Natural killer cell (primary cell): ENCODE measurements around the gene CPLX3. TPM values are rescaled to one million over a fixed set of nuclear protein-coding genes. Genes with fewer than 3 reads are reported as not detected.

Source experiments
- ATAC-seq, 3 donors: fragments of 150-1000 bp in 2 of 3; fragments of 200-7000 bp in 1 of 3; cut with Tn5 transposase; 1 replicate in 1 of 3; 2 replicates in 2 of 3; pipeline ENCODE4 v1.10.0; 2021; ENCODE audit warnings: mild to moderate bottlenecking in 2 of 3, moderate library complexity in 2 of 3
- DNase-seq, 2 donors: peaks; one replicate each; pipeline versions ENCODE4 v3.0.0 to v3.0.0-alpha.2; 2013 to 2021; ENCODE audit warnings: mixed read lengths in 1 of 2
- H3K27ac ChIP-seq: one replicate; pipeline ENCODE4 v1.5.1; 2013; ENCODE audit warnings: mild to moderate bottlenecking, low read length
- H3K27me3 ChIP-seq: one replicate; pipeline ENCODE4 v1.6.1; 2013; ENCODE audit warnings: low read length; ENCODE audit not compliant: control insufficient read depth, insufficient read depth
- H3K36me3 ChIP-seq: one replicate; pipeline ENCODE4 v1.6.1; 2013; ENCODE audit warnings: low read length; ENCODE audit not compliant: control insufficient read depth, insufficient read depth
- H3K4me1 ChIP-seq: one replicate; pipeline ENCODE4 v1.6.1; 2013; ENCODE audit warnings: low read length; ENCODE audit not compliant: control insufficient read depth, insufficient read depth
- H3K4me3 ChIP-seq: one replicate; pipeline ENCODE4 v1.5.1; 2013; ENCODE audit warnings: low read length
- H3K9me3 ChIP-seq: one replicate; pipeline ENCODE4 v1.6.1; 2013; ENCODE audit warnings: low read length; ENCODE audit not compliant: control insufficient read depth, insufficient read depth
- H3K27ac Mint-ChIP-seq, 2 donors: one replicate each; pipeline ENCODE4 v1.8.0; 2022; ENCODE audit warnings: mild to moderate bottlenecking in 2 of 2, mixed read lengths in 2 of 2, moderate library complexity in 1 of 2
- H3K27me3 Mint-ChIP-seq, 2 donors: one replicate each; pipeline ENCODE4 v1.8.0; 2022; ENCODE audit warnings: low read depth in 2 of 2, mixed read lengths in 2 of 2
- H3K36me3 Mint-ChIP-seq: one replicate; pipeline ENCODE4 v1.8.0; 2022; ENCODE audit warnings: mixed read lengths
- H3K4me1 Mint-ChIP-seq, 2 donors: one replicate each; pipeline ENCODE4 v1.8.0; 2022; ENCODE audit warnings: mixed read lengths in 2 of 2
- H3K4me3 Mint-ChIP-seq: one replicate; pipeline ENCODE4 v1.8.0; 2022; ENCODE audit warnings: mild to moderate bottlenecking, moderate library complexity, mixed read lengths
- H3K9me3 Mint-ChIP-seq, 2 donors: one replicate each; pipeline ENCODE4 v1.8.0; 2022; ENCODE audit warnings: mixed read lengths in 2 of 2
- WGBS: methylation state at CpG from one replicate; pipeline ENCODE4 v1.1.7; 2013; ENCODE audit warnings: missing lambda C conversion rate; ENCODE audit not compliant: insufficient coverage; 5-methylcytosine and 5-hydroxymethylcytosine counted together
- intact Hi-C: fragments of 100-400 bp; cut with micrococcal nuclease; formaldehyde crosslinking; loops from one replicate; pipeline ENCODE4 v1.14.2; 2022
- total RNA-seq, 4 donors: library from RNA; stranded (reverse); fragments of 120-200 nt in 1 of 4; gene quantifications; one replicate each; pipeline versions ENCODE4 v1.2.3 to v1.2.4, GENCODE V29; 2013 to 2022
- TF ChIP-seq, protein P1 (sequence below): fragments of 200-600 bp; IDR thresholded peaks from one replicate; pipeline ENCODE4 v1.8.0; 2022; ENCODE audit warnings: antibody characterized with exemption

The CPLX3 gene
- total RNA-seq, 3 donors from 2014 or later (not counting 1 experiment from before 2014, with no cell fraction given), result 0.16 to 0.93 TPM; not detected in 1

- Histone ChIP-seq H3K27me3 (no peaks in the 10 kb centered on the region), H3K4me1 (peaks cover 25% of the 10 kb centered on the region), H3K27ac (no peak overlapping the region), H3K36me3 (peaks cover under 1% of the 10 kb centered on the region), H3K9me3 (no peaks in the 10 kb centered on the region), H3K4me3 (no peak overlapping the region)
- intact Hi-C loops, result no loop called here
- H3K4me1 Mint-ChIP-seq, result peaks cover 5 to 34% of the 10 kb centered on the region in 2 donors
- 91% methylated on average over 5 of the region's 5 CpGs for WGBS
- H3K27me3 Mint-ChIP-seq, result peaks cover 0 to 5% of the 10 kb centered on the region in 2 donors
- H3K36me3 Mint-ChIP-seq, result no peaks in the 10 kb centered on the region
- TF ChIP-seq, protein P1, sequence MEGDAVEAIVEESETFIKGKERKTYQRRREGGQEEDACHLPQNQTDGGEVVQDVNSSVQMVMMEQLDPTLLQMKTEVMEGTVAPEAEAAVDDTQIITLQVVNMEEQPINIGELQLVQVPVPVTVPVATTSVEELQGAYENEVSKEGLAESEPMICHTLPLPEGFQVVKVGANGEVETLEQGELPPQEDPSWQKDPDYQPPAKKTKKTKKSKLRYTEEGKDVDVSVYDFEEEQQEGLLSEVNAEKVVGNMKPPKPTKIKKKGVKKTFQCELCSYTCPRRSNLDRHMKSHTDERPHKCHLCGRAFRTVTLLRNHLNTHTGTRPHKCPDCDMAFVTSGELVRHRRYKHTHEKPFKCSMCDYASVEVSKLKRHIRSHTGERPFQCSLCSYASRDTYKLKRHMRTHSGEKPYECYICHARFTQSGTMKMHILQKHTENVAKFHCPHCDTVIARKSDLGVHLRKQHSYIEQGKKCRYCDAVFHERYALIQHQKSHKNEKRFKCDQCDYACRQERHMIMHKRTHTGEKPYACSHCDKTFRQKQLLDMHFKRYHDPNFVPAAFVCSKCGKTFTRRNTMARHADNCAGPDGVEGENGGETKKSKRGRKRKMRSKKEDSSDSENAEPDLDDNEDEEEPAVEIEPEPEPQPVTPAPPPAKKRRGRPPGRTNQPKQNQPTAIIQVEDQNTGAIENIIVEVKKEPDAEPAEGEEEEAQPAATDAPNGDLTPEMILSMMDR, result no peak
- no peaks in the 10 kb centered on the region for H3K9me3 Mint-ChIP-seq
- ATAC-seq (no peak), DNase-seq (no peak)
- H3K4me3 Mint-ChIP-seq, result no peak overlapping the region
- peak overlapping the region in 1 of 2 donors; percentile 84 for H3K27ac Mint-ChIP-seq
These were observed 17.2 kb upstream of the CPLX3 start for GRCh38 chr15:74809242-74809641.

GRCh38 chr15:74809956-74810355, 16.5 kb upstream of the CPLX3 start:
- Mint-ChIP-seq H3K4me3 (no peak overlapping the region), H3K27me3 (peaks cover 0 to 5% of the 10 kb centered on the region in 2 donors), H3K27ac (no peak overlapping the region), H3K36me3 (no peaks in the 10 kb centered on the region), H3K9me3 (no peaks in the 10 kb centered on the region), H3K4me1 (peaks cover 5 to 29% of the 10 kb centered on the region in 2 donors)
- intact Hi-C loops, result no loop called here
- no peaks in the 10 kb centered on the region for H3K27me3 ChIP-seq
- WGBS, result 69% methylated on average over 3 of the region's 3 CpGs
- ATAC-seq (no peak), DNase-seq (no peak)
- TF ChIP-seq, protein P1, result no peak
- H3K9me3 ChIP-seq, result no peaks in the 10 kb centered on the region
- no peak overlapping the region for H3K27ac ChIP-seq
- no peak overlapping the region for H3K4me3 ChIP-seq
- H3K36me3 ChIP-seq, result no peaks in the 10 kb centered on the region
- H3K4me1 ChIP-seq, result peaks cover 25% of the 10 kb centered on the region

DNA sequence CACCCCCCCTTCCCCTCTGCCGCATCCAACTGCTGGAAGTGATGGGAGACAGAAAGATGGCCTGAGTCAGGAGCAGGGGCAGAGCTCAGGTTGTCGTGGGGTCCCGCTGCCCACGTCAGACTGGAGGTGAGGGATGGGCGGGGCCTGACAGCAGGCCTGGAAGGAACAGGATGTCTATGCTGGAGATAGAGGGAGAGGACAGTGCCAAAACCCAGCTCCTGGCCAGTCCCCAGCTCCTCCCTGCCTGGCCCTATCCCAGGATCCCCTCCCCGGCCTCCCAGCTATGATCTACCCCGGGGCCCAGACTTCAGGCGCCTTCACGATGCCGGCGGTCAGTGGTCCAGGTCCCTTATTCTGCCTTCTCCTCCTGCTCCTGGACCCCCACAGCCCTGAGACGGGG, 13.9 kb upstream of the CPLX3 start, which contains the start of gene LMAN1L:
LMAN1L (plus strand) TSS at position 303 of the 400 bp plus-strand sequence; CDS start at position 323, 20 bp downstream.
- Histone ChIP-seq H3K27ac (no peak within 1 kb of the TSS), H3K4me3 (no peak within 1 kb of the TSS), H3K36me3 (no peaks in the 10 kb centered on the region), H3K9me3 (no peaks in the 10 kb centered on the region), H3K27me3 (no peaks in the 10 kb centered on the region), H3K4me1 (peaks cover 20% of the 10 kb centered on the region)
- intact Hi-C loops, result no loop called here
- DNase-seq (no peak), ATAC-seq (no peak)
- WGBS, result 92% methylated on average over 11 of the region's 12 CpGs
- Mint-ChIP-seq H3K27ac (no peak within 1 kb of the TSS), H3K9me3 (no peaks in the 10 kb centered on the region), H3K4me3 (no peak within 1 kb of the TSS), H3K36me3 (no peaks in the 10 kb centered on the region), H3K27me3 (peaks cover 0 to 5% of the 10 kb centered on the region in 2 donors), H3K4me1 (peaks cover 5 to 26% of the 10 kb centered on the region in 2 donors)
- TF ChIP-seq, protein P1, result no peak
